ENCODE data around the gene MRPS23. TPM values are rescaled to one million over a fixed set of nuclear protein-coding genes. Genes with fewer than 3 reads are reported as not detected.

MRPS23 gene
- polyA plus RNA-seq, 1 donor from 2014 or later = 80.5 TPM

DNA sequence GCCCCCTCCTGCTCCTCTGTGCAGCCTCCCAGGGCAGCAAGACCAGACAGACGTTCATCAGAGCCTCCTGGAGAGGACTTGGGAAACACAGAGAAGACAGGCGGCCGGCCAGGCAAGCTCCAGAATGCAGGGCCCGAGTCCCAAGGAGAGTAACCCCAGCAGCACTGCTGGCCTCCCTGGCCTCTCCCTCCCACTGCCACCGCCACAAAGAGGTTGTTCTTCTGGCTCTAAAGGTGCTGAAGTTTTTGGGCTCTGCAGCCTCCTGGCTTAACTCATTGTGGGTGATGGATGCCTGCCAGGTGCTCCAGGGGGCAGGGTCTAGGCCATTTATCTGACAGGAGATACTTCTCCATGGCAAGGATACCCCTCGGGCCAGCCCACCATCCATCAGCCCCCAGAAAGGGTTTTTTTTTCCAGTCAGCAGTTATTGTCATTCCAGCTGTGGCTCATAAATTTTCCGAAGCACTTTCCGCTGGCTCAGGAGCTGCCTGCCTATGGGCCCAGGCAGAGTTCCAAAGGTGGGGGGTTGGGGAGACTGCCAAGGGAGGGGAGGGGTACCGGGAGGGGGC is 32.0 kb upstream of the MRPS23 start:
- no peaks in the 10 kb centered on the region for H3K36me3 ChIP-seq (ENCODE audit: insufficient read depth, low read length)

DNA sequence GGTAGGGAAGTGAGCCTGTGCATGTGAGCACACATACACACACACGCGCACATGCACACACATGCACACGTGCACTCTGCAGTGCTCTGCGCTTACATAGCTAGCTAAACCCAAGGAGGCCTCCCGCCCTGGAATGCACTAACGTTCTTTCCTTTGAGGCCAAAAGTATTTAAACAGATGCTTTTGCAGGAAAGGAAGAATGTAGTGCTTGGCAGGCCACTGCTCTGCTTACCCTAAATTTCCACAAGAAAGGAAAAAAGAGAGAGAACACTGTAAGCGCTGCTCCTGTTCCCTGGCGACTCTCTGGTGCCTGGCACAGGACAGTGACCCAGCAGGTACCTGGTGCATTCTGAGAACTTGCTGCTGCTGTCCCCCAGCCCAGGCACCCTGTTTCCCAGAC is 31.3 kb upstream of the MRPS23 start:
- H4K20me1 ChIP-seq (ENCODE audit: insufficient read depth) = no peaks in the 10 kb centered on the region
- no peak overlapping the region for H3K27ac ChIP-seq (ENCODE audit: low read length)
- H3K27me3 ChIP-seq (ENCODE audit: insufficient read depth, low read depth, low read length) = no peaks in the 10 kb centered on the region
- no peak overlapping the region for H2AFZ ChIP-seq (ENCODE audit: low read depth, low read length)
- H3K9me3 ChIP-seq (ENCODE audit: low read length) = no peaks in the 10 kb centered on the region
- H3K4me2 ChIP-seq (ENCODE audit: low read length) = no peak overlapping the region
- no peak overlapping the region for H3K4me3 ChIP-seq (ENCODE audit: low read length)
- TF ChIP-seq POLR2AphosphoS5 (IDR thresholded peaks at IDR 0.05) (no peak), RAD21 (conservative IDR thresholded peaks at IDR 0.05) (no peak), TAF1 (IDR thresholded peaks at IDR 0.05; ENCODE audit: low read depth) (no peak), SMC3 (conservative IDR thresholded peaks at IDR 0.05; ENCODE audit: poor library complexity) (no peak), EZH2 (IDR thresholded peaks at IDR 0.05; ENCODE audit: borderline replicate concordance, insufficient read depth, low read length, poor library complexity, severe bottlenecking) (no peak), EP300 (conservative IDR thresholded peaks at IDR 0.05; ENCODE audit: poor library complexity, severe bottlenecking) (no peak), MXI1 (conservative IDR thresholded peaks at IDR 0.05; ENCODE audit: poor library complexity, severe bottlenecking) (no peak)
- TF ChIP-seq, protein P1, sequence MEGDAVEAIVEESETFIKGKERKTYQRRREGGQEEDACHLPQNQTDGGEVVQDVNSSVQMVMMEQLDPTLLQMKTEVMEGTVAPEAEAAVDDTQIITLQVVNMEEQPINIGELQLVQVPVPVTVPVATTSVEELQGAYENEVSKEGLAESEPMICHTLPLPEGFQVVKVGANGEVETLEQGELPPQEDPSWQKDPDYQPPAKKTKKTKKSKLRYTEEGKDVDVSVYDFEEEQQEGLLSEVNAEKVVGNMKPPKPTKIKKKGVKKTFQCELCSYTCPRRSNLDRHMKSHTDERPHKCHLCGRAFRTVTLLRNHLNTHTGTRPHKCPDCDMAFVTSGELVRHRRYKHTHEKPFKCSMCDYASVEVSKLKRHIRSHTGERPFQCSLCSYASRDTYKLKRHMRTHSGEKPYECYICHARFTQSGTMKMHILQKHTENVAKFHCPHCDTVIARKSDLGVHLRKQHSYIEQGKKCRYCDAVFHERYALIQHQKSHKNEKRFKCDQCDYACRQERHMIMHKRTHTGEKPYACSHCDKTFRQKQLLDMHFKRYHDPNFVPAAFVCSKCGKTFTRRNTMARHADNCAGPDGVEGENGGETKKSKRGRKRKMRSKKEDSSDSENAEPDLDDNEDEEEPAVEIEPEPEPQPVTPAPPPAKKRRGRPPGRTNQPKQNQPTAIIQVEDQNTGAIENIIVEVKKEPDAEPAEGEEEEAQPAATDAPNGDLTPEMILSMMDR (IDR thresholded peaks at IDR 0.05; ENCODE audit: poor library complexity, severe bottlenecking) = no peak
- TF ChIP-seq, protein P2, sequence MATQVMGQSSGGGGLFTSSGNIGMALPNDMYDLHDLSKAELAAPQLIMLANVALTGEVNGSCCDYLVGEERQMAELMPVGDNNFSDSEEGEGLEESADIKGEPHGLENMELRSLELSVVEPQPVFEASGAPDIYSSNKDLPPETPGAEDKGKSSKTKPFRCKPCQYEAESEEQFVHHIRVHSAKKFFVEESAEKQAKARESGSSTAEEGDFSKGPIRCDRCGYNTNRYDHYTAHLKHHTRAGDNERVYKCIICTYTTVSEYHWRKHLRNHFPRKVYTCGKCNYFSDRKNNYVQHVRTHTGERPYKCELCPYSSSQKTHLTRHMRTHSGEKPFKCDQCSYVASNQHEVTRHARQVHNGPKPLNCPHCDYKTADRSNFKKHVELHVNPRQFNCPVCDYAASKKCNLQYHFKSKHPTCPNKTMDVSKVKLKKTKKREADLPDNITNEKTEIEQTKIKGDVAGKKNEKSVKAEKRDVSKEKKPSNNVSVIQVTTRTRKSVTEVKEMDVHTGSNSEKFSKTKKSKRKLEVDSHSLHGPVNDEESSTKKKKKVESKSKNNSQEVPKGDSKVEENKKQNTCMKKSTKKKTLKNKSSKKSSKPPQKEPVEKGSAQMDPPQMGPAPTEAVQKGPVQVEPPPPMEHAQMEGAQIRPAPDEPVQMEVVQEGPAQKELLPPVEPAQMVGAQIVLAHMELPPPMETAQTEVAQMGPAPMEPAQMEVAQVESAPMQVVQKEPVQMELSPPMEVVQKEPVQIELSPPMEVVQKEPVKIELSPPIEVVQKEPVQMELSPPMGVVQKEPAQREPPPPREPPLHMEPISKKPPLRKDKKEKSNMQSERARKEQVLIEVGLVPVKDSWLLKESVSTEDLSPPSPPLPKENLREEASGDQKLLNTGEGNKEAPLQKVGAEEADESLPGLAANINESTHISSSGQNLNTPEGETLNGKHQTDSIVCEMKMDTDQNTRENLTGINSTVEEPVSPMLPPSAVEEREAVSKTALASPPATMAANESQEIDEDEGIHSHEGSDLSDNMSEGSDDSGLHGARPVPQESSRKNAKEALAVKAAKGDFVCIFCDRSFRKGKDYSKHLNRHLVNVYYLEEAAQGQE (IDR thresholded peaks at IDR 0.05; ENCODE audit: borderline replicate concordance) = no peak
- no peaks in the 10 kb centered on the region for H3K79me2 ChIP-seq (replicated peaks; ENCODE audit: insufficient read depth, low read length)
- no peaks in the 10 kb centered on the region for H3F3A ChIP-seq (ENCODE audit: insufficient read depth, low read length, poor library complexity, severe bottlenecking)
- no peaks in the 10 kb centered on the region for H3K36me3 ChIP-seq (ENCODE audit: insufficient read depth, low read length)
- H3K9me2 ChIP-seq (ENCODE audit: insufficient read depth, low read length) = no peaks in the 10 kb centered on the region
- no peak overlapping the region for H3K9ac ChIP-seq (ENCODE audit: low read length)

More for the DNA sequence above, 32.0 kb upstream of the MRPS23 start:
- Histone ChIP-seq H2AFZ (ENCODE audit: low read depth, low read length) (no peak overlapping the region), H4K20me1 (ENCODE audit: insufficient read depth) (no peaks in the 10 kb centered on the region), H3F3A (ENCODE audit: insufficient read depth, low read length, poor library complexity, severe bottlenecking) (no peaks in the 10 kb centered on the region), H3K9me2 (ENCODE audit: insufficient read depth, low read length) (no peaks in the 10 kb centered on the region), H3K9ac (ENCODE audit: low read length) (no peak overlapping the region), H3K27me3 (ENCODE audit: insufficient read depth, low read depth, low read length) (no peaks in the 10 kb centered on the region), H3K9me3 (ENCODE audit: low read length) (no peaks in the 10 kb centered on the region), H3K79me2 (replicated peaks; ENCODE audit: insufficient read depth, low read length) (no peaks in the 10 kb centered on the region), H3K4me2 (ENCODE audit: low read length) (no peak overlapping the region), H3K4me3 (ENCODE audit: low read length) (no peak overlapping the region), H3K27ac (ENCODE audit: low read length) (no peak overlapping the region)
- TF ChIP-seq RAD21 (conservative IDR thresholded peaks at IDR 0.05) = no peak
- no peak for TF ChIP-seq TAF1 (IDR thresholded peaks at IDR 0.05; ENCODE audit: low read depth)
- no peak for TF ChIP-seq SMC3 (conservative IDR thresholded peaks at IDR 0.05; ENCODE audit: poor library complexity)
- TF ChIP-seq, protein P2 (IDR thresholded peaks at IDR 0.05; ENCODE audit: borderline replicate concordance) = no peak
- TF ChIP-seq POLR2AphosphoS5 (IDR thresholded peaks at IDR 0.05) = no peak
- no peak for TF ChIP-seq EZH2 (IDR thresholded peaks at IDR 0.05; ENCODE audit: borderline replicate concordance, insufficient read depth, low read length, poor library complexity, severe bottlenecking)
- TF ChIP-seq MXI1 (conservative IDR thresholded peaks at IDR 0.05; ENCODE audit: poor library complexity, severe bottlenecking) = no peak
- TF ChIP-seq, protein P1 (IDR thresholded peaks at IDR 0.05; ENCODE audit: poor library complexity, severe bottlenecking) = no peak
- TF ChIP-seq EP300 (conservative IDR thresholded peaks at IDR 0.05; ENCODE audit: poor library complexity, severe bottlenecking) = no peak
